HG03342 (cell line): ENCODE data around the gene PCYT1A.
"Not testable (repeated sequence)": the region's sequence is repeated elsewhere in the genome, so short reads cannot be mapped to it uniquely, and the experiment has no call there.

Source experiments
- ATAC-seq: cut with Tn5 transposase; IDR thresholded peaks from one replicate; pipeline ENCODE4 v1.9.1; 2021; ENCODE audit warnings: mild to moderate bottlenecking, moderate library complexity; ENCODE audit not compliant: unreplicated experiment

Gene PCYT1A

DNA sequence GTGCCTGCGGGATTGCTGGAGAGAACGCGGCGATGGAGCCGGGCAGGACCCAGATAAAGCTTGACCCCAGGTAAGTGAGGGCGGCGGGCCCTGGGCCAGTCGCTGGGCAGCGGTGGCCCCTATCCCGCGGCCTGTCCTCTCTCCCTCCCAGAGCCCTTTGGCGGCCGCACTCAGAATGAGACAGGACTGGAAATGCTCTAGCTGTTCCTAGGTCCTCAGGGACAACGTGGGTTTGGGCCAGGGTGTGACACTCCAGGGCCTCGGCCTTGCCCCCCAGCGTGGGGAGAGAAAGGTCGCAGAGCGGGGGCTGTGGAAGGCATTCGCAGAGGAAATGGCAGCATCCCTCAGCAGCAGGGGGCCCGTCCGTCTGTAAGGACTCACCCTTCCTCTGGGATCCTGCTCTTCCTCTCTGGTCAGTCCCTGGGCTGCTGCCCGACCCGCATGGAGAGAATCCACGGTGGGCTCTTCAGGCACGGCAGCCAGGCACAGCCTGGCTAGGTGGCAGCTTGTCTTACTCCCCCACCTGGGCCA, 70.8 kb downstream of the PCYT1A start:
- ATAC-seq: no peak

DNA sequence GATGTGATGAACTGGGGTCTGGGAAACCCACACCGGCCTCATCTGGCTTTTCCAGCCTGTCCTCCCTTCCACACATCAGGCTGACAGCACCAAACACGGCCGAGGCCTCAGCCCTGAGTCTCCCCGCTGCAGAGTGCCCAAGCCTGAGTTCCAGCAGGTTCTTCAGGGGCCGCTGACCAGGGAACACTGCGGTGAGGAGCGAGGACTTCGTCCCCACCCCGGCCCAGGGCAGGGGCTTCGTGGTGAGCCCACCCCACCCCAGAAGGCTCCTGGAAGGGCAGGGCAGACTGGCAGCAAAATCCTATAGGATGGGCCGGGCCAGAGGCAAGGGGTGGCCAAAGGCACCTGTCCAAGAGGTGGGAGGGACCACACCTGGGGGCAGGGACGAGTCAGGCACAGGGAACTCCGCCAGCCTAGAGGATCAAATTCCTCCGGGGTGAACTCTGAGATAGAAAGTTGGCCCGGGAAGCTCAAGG, 71.4 kb downstream of the PCYT1A start, which contains the start of gene SLC51A:
Gene SLC51A (plus strand): TSS at position 446 of the 476 bp plus-strand sequence. CDS start 179 bp downstream, outside the sequence.
- no peak for ATAC-seq

DNA sequence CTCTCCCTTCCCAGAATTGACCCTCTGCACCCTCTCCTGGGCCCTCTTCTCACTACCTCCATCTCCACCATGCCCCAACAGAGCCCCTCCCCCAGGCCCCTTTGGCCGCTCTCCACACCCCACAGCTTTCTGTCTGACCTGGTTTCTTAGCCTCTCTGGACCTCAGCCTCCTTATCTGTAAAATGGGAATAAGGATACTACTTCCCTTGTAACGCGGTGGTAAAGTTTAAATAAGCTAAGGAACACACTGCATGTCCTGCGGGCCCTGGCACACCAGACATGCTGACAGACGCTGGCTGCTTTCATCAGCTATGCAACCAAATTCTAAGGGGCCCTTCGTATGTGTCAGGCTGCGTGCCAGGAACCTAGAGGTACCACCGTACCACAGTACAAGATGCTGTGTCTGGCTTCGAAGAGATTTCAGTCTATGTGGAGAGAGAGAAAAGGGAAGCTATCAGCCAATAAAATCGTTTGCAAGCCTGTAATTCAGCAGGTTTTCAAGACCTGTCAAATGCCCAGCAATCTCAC, 72.0 kb downstream of the PCYT1A start:
- no peak for ATAC-seq

DNA sequence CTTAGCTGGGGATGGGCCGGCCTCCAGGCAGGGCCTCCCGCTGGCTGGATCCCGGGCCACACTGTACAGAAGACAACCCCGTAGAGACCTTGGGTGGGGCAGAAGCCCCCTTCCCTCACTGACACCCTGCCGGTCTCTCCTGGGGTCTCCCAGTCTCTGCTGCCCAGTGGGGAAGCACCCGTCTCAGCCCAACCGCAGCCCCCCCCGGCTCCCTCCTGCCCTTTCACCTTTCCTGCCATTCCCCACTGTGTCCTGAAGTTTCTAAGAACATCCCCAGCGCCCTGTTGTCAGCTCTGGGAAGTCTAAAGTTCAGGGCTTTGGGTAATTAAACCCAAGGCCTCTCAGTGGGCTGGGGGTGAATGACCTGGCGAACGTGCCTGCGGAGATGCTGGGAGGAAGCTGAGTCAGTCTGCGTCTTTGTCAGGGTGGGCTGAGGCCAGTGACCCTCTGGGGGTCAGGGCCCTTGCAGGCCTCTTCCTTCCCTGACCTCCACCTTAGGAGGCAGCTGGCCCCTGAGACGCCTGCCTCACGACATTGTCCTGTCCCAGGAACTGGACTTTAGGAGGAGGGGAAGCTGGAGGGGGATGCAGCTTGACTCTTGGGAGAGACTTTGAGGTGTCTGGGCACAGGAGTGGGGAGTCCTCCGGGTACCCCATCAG, 72.6 kb downstream of the PCYT1A start:
- ATAC-seq: no peak

DNA sequence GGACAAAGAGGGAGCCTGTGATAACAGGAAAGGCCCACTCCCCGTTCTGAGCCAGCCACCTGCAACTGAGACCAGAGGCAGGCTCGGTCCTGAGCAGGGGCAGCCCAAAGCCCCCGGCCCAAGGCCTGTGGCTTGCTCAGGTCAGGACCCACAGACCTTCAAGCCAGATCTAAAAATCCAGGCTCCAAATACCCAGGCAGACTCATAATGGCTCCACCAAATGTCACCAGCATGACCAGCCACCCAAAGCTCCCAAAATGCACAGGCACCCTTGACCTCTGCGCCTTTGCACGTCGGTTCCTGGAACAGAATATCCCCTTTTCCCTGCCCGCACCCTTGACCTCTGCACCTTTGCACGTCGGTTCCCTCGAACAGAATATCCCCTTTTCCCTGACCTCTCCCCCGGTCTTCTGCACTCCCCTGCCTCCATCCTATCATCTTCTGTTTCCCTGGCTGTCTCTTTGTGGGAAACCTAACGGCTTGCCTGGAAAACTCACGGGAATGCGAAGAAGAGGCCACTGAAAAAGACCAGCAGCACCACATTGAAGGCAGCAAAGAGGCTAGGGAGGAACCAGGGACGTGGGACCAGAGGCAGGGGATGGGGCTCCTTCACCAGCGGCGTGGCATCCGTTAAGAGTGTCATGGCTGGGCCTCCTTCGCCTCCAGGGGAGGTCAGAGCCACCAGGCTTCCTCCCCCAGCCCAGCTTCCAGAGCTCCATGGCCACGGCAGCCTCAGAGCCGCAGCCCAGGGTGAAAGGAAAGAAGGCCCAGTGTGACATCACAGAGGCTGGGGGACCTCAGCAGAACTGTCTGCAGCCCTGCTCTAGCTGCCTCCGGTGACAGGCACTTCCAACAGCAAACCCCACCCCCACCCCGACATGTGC, 76.6 kb downstream of the PCYT1A start, which contains the start of gene ZDHHC19:
Gene ZDHHC19 (minus strand): TSS at position 728 of the 884 bp plus-strand sequence. CDS start 85 bp downstream, at position 643.
- no peak for ATAC-seq

DNA sequence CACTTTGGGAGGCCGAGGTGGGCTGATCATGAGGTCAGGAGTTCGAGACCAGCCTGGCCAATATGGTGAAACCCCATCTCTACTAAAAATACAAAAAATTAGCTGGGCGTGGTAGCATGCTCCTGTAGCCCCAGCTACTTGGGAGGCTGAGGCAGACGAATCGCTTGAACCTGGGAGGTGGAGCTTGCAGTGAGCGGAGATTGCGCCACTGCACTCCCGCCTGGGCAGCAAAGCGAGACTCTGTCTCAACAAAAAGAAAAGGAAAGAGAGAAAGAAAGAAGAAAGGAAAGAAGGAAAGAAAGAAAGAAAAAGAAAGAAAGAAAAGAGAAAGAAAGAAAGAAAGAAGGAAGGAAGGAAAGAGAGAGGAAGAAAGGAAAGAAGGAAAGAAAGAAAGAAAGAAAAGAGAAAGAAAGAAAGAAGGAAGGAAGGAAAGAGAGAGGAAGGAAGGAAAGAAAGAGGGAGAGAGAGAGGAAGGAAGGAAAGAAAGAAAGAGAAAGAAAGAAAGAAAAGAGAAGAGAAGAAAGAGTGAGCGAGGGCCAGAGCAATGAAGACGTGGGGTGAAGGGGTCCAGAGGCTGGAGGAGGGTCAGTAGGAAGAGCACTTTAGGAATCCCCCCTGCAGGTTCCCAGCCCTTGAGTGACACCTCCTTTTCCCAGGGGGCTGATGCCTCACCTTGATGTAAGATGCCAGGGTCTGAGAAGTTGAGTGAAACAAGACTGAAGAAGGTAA, 77.4 kb downstream of the PCYT1A start:
- not testable (repeated sequence) for ATAC-seq

DNA sequence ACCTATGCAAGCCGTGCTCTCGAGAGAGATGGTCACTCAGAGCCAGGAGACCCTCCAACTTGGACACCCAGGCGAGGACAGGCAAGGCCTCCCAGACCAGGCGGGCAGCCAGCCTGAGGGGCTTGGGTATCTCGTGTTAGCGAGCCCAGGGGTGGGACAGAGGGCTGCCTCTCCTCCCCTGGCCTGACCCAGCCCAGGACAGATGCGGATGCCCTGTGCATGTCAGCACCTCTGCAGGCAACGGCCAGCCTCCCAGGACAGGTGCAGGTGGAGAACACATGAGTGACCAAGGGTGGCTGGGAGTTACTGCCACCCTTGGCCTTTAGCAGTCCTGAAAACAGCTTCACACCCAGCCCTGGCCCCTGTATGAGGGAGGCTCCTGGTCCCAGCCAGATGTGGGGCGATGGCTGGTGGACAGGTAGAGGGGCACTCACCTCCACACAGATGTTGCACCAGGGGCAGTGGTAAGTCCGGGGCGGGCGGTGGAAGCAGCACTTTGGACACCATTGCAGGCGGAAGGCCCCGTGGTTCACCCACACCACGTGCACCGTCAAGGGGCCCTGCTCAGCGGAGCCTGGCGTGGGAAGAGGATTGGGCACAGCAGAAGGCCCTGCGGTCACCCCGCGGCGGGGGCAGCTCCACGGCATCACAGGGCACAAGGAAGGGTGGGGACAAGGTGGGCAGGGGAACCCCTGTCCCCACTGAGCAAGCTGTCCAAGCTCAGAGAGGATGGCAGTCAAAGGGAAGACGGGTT, 78.4 kb downstream of the PCYT1A start:
- no peak for ATAC-seq

DNA sequence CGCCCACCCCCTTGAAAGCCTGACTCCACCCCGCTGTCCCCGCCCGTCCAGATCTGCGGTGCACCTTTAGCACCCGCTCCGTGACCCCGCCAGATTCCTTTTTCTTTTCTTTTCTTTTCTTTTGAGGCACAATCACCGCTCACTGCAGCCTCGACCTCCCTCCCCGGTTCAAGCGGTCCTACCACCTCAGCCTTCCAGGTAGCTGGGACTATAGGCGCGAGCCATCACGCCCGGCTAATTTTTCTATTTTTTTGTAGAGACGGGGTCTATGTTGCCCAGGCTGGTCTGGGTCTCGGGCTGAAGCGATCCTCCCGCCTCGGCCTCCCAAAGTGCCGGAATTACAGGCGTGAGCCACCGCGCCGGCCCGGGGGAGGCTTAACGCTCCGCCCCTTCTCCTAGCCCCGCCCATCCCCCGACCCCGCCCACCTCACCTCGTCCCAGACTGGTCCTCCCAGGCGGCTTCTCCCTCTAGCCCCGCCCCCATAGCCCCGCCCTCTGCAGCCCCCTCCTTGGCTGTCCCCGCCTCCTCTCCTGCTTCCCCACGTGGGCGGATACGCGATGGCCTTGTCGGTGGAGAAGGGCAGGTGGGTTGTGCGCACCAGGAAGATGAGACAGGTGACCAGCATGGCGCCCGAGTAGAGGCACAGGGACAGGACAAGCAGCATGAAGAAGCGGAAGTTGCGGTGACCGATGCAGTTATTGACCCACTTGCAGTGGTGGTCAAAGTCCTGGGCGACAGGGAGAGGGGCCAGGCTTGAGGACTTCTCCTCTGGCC, 79.5 kb downstream of the PCYT1A start:
- ATAC-seq: no peak

DNA sequence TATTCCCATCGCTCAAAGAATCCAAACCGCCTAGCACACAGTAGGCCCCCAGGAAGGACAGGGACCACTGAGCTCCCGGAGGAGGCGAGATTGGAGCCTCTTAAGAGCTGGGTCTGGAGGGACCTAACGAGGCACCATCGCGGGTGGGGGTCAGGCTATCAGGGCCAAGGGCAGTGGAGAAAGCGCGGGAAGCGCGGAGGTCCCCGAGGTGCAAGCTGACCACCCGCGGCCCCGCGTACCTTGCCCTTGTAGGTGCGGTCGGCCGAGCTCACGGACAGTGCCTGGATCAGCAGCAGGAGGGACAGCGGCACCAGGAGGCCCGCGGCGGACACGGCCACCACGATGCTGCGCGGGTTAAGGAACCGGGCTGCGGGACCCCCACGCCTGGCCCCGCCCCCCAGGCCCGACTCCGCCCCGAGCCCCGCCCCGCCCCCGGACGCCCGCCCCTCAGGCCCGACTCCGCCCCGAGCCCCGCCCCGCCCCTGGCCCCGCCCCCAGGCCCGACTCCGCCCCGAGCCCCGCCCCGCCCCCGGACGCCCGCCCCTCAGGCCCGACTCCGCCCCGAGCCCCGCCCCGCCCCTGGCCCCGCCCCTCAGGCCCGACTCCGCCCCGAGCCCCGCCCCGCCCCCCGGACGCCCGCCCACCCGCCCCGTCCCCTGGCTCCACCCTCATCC, 80.2 kb downstream of the PCYT1A start:
- no peak for ATAC-seq

DNA sequence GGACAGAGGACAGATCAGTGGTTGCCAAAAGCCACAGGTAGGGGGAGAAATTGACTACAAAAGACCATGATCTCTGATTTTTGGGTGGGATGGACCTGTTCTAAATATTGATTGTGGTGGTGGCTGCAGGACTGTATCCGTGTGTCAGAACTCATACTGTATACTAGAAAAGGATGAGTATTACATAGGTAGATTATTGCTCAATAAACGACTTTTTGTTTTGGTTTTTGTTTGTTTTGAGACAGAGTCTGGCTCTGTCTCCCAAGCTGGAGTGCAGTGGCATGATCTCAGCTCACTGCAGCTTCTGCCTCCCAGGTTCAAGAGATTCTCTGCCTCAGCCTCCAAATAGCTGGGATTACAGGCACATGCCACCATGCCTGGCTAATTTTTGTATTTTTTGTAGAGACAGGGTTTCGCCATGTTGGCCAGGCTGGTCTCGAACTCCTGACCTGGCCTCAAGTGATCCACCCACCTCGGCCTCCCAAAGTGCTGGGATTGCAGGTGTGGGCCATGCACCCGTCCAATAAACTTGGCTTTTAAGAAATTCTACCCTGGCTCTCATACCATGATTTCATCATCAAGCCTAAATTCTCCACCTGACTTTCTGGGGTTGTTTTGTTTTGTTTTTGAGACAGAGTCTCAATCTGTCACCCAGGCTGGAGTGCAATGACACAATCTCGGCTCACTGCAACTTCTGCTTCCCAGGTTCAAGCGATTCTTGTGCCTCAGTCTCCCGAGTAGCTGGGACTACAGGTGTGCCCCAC, 81.9 kb downstream of the PCYT1A start:
- ATAC-seq: not testable (repeated sequence)

DNA sequence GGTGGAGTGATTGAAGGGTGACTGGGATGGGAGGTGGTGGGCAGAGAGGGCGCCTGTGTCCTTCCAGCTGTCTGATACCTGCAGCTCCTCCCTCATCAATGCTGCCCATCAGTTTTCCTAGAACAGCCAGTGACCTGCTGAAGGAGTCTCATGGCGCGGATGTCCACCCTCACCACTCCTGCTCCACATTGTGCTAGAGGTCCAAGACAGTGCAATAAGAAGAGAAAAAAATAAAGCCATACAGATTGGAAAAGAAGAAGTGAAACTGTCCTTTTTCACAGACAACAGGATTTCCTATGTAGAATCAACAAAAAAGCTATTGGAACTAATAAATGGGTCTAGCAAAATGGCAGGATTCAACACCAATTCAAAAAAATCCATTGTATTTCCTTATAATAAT, 83.7 kb downstream of the PCYT1A start:
- no peak for ATAC-seq

DNA sequence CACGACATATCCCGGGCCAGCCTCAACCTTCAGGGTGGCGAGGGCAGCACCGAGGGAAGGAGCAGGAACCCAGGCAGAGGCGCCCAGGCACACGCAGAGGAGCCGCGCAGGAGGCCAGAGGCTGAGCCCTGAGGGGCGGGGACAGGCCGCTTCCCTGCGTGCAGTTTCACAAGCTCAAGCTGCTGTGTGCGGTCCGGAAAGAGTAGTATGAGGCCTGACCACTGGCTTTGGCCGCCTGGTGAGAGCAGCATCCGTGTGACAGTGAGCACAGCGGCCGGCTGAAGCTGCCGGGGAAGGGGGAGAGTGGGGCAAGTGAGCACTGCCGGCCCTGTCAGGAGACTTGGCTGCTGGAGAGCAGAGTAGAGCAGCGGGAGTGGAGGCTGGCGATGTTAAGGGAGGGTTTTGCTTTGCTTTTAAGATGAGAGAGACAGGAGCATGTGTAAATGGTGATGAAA, 85.0 kb downstream of the PCYT1A start:
- ATAC-seq: no peak

DNA sequence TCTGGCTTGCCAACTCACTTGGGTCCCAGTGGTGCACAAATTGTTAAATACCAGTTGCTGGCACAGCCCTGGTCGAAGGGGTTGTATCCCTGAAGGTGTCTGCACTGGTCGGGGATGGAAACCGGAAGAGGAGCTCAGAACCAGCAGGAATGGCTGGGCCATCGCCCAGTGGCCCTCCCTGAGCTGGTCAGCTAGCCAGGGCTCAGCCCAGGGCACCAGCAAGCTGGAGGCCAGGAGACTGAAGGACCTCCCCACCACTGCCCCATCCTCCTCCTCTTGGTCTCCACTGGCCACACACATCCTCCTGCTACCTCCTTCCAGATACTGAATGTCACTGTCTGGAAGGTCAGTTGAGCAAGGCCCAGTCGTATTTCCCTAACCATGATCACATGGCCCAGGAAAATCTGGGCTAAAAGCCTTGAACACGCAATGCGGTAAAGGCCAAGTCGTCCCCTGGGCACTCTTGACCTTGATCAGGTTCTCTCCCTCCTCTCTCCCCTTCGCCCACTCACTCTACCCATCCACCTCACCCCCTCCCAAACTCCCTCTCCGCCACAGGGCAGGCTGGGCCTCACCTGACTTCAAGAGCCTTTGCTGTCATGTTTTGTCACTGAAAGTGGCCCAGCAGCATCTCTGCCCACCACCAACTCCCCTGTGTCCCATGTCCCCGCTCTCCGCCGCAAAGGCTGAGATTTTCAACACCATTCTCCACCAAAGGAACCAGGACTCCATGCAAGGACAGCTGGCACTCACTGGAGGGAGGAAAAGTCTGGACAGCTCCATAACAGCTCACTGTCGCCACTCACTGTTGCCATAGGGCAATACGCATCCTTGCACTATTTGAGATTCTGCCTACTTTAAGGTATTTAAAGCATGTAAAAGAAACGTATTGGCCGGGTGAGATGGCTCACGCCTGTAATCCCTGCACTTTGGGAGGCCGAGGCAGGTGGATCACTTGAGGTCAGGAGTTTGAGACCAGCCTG, 88.5 kb downstream of the PCYT1A start:
- no peak for ATAC-seq

DNA sequence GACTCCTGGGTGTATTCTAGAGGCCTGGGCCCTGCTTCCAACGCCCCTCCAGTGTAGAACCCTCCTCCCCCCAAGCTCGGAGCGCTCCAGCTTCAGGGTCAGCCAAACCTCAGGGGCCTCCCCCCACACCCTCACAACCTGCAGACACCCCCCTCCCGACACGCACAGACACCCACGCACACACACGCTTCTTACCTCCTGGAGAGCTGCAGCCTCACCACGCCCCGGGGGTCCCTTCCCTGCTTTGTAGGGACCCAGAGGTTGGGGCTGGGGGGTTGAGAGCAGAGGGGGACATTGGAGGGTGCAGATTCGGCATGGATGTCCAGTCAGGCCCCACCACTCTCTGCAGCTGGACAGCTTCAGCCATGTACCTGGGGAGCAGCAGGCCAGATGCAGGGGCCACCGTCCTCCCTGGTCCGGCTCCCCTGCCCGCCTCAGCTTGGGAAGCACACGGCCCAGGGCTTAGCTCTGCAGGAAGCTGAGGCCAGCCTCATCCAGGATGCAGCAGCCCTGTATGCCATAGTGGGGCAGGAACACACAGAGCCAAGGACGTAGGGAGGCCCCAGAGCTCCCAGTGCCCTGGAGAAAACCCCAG, 89.3 kb downstream of the PCYT1A start:
- ATAC-seq: no peak

DNA sequence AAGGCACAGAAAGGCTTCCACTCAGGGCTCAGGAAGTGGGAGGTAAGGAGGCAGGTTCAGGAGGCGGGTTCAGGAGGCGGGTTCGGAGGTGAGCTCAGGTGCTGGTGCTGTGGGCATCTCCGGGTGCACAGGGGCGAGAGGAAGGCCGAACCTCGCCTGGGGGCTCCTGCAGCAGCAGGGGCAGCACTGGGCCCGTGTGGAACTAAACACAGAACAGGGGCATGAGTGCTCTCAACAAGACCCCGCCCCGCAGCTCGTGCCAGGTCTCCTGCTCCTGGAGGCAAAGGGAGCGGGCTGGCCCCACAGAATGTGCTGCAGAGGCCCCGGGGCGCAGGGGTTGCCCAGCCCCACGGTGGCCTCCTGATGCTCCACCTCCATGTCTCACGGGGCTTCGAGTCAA, 90.0 kb downstream of the PCYT1A start:
- ATAC-seq: no peak

DNA sequence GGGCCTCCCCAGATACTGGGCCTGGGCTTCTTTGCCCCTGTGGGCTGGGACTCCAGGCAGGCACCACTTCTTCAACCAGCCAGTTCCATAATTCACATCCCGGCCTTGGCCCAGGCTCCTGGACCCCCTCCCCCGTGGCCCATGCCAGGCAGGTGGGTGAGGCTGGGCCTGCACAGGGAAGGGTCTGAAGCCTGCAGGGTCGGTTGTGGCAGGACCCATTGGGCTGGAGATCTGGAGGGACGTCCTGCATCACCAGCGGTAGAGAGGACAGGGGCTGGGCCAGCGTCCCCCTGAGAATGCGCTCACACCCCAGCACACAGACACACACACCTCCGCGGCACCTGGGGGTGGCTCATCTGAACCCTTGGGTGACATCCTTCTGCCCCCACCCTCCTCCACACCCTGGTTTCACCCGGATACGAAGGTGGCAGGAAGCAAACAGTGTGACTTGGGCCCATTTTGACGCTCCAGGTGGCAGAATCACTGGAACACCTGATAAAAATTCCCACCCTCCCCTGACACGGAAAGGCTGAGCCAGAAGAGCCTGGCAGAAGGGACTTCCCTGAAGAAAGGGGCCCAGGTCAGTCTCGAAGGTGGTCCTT, 91.8 kb downstream of the PCYT1A start:
- no peak for ATAC-seq
